Measurements from ENCODE around the gene MYZAP.

DNA sequence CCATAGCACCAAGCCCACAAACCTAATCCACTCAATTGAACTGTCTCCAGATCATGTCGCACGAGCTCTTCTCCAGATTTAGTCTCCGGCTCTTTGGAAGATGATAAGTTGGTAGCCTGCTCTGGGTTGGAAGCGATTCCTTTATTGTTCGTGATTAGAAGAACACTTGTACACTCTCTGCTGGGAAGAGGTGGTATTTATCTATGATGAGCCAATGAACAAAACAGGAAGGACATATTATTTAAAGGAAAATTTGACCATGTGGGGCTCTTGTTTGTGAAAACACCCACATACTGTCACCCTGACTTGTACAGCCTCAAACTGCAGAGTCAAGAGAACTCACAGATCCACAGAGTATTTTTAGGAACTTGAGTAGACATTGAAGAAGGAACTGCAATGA is 54.4 kb downstream of the MYZAP start:
- TF ChIP-seq, protein P1, sequence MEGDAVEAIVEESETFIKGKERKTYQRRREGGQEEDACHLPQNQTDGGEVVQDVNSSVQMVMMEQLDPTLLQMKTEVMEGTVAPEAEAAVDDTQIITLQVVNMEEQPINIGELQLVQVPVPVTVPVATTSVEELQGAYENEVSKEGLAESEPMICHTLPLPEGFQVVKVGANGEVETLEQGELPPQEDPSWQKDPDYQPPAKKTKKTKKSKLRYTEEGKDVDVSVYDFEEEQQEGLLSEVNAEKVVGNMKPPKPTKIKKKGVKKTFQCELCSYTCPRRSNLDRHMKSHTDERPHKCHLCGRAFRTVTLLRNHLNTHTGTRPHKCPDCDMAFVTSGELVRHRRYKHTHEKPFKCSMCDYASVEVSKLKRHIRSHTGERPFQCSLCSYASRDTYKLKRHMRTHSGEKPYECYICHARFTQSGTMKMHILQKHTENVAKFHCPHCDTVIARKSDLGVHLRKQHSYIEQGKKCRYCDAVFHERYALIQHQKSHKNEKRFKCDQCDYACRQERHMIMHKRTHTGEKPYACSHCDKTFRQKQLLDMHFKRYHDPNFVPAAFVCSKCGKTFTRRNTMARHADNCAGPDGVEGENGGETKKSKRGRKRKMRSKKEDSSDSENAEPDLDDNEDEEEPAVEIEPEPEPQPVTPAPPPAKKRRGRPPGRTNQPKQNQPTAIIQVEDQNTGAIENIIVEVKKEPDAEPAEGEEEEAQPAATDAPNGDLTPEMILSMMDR (IDR thresholded peaks at IDR 0.05; ENCODE audit: poor library complexity, severe bottlenecking) = no peak
- TF ChIP-seq TAF1 (IDR thresholded peaks at IDR 0.05; ENCODE audit: low read depth) (no peak), EZH2 (IDR thresholded peaks at IDR 0.05; ENCODE audit: borderline replicate concordance, insufficient read depth, low read length, poor library complexity, severe bottlenecking) (no peak), POLR2AphosphoS5 (IDR thresholded peaks at IDR 0.05) (no peak), MXI1 (conservative IDR thresholded peaks at IDR 0.05; ENCODE audit: poor library complexity, severe bottlenecking) (no peak)
- TF ChIP-seq, protein P2, sequence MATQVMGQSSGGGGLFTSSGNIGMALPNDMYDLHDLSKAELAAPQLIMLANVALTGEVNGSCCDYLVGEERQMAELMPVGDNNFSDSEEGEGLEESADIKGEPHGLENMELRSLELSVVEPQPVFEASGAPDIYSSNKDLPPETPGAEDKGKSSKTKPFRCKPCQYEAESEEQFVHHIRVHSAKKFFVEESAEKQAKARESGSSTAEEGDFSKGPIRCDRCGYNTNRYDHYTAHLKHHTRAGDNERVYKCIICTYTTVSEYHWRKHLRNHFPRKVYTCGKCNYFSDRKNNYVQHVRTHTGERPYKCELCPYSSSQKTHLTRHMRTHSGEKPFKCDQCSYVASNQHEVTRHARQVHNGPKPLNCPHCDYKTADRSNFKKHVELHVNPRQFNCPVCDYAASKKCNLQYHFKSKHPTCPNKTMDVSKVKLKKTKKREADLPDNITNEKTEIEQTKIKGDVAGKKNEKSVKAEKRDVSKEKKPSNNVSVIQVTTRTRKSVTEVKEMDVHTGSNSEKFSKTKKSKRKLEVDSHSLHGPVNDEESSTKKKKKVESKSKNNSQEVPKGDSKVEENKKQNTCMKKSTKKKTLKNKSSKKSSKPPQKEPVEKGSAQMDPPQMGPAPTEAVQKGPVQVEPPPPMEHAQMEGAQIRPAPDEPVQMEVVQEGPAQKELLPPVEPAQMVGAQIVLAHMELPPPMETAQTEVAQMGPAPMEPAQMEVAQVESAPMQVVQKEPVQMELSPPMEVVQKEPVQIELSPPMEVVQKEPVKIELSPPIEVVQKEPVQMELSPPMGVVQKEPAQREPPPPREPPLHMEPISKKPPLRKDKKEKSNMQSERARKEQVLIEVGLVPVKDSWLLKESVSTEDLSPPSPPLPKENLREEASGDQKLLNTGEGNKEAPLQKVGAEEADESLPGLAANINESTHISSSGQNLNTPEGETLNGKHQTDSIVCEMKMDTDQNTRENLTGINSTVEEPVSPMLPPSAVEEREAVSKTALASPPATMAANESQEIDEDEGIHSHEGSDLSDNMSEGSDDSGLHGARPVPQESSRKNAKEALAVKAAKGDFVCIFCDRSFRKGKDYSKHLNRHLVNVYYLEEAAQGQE (IDR thresholded peaks at IDR 0.05; ENCODE audit: borderline replicate concordance) = no peak
